ENCODE data around the gene CHMP4B. TPM values are rescaled to one million over a fixed set of nuclear protein-coding genes. Genes with fewer than 3 reads are reported as not detected.

CHMP4B gene
- total RNA-seq, 4 donors from 2014 or later, result 92.9 to 113 (median 105) TPM

GRCh38 chr20:33863440-33864323, 52.5 kb downstream of the CHMP4B start:
- intact Hi-C loops (cut with DNase I; ENCODE audit: low total_unique reads), result no loop called here
- H3K4me3 ChIP-seq (ENCODE audit: low read depth, poor library complexity, severe bottlenecking), result no peak overlapping the region
- TF ChIP-seq, protein P1, sequence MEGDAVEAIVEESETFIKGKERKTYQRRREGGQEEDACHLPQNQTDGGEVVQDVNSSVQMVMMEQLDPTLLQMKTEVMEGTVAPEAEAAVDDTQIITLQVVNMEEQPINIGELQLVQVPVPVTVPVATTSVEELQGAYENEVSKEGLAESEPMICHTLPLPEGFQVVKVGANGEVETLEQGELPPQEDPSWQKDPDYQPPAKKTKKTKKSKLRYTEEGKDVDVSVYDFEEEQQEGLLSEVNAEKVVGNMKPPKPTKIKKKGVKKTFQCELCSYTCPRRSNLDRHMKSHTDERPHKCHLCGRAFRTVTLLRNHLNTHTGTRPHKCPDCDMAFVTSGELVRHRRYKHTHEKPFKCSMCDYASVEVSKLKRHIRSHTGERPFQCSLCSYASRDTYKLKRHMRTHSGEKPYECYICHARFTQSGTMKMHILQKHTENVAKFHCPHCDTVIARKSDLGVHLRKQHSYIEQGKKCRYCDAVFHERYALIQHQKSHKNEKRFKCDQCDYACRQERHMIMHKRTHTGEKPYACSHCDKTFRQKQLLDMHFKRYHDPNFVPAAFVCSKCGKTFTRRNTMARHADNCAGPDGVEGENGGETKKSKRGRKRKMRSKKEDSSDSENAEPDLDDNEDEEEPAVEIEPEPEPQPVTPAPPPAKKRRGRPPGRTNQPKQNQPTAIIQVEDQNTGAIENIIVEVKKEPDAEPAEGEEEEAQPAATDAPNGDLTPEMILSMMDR (IDR thresholded peaks at IDR 0.05), result no peak
- no peak for TF ChIP-seq POLR2A (IDR thresholded peaks at IDR 0.05)
- WGBS, 2 donors, result 85 to 91% methylated on average over 7 of the region's 7 CpGs
- no peak for DNase-seq (ENCODE audit: low spot score in 2 of 2)

DNA sequence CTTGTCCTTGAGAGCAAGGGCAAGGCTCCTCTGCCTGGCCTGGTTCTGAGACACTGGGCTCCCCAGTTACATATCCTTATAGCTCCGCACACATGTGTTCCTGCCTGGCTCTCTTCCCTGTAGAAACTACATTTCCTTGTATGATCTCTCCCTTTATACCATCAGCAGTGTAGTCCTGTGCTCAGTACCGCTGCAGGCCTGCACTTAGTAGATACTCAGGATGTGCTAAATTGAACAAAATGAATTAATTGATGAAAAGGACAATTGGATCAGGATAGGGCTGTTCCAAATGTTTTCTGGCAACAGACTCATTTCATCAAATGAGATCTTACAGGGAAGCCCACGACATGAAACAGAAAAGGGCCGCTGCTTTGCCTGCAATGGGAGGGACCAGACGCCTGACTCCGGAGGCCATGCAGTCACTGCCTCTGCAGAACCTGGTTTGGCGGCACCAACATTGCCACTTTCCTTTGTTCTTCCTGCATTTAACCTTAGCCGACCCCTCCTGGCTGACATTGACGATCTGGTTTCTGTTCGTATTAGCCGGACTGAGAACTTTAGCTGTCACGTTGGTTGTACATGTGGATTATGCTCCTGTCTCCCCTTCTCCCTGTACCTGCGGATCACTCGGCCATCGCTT, 53.3 kb downstream of the CHMP4B start:
- no peak for DNase-seq (ENCODE audit: low spot score in 2 of 2)
- no peak for TF ChIP-seq POLR2A (IDR thresholded peaks at IDR 0.05)
- TF ChIP-seq, protein P1 (IDR thresholded peaks at IDR 0.05), result no peak
- no peak overlapping the region for H3K4me3 ChIP-seq (ENCODE audit: low read depth, poor library complexity, severe bottlenecking)
- intact Hi-C loops (cut with DNase I; ENCODE audit: low total_unique reads), result no loop called here
- 82 to 89% methylated on average over 15 of the region's 15 CpGs for WGBS, 2 donors

DNA sequence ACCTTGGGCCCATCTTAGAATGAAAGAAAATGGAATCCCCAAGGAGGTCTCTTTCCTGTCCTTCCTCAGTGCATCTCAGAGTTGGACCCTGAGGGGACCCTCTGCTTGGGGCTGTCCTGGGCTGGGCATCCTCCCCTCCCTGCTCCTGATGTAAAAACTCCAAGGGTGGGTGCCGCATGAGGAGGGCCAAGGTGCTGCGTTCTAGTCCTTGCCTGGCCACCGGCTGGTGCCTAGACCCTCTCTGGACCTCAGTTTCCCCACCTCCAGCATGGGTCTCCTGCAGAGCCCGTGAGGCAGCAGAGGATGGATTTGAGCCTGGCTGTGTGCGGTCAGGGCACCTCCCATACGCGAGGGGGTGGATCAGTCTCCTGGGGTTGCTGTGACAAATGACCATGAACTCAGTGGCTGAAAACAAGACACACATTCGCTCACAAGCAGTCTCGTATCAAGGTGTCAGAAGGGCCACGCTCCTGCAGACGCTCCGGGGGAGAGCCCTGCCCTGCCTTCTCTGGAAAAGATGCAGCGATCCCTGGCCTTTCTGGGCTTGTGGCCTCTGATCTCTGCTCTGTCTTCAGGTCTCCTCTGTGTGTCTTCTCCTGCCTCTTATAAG, 54.7 kb downstream of the CHMP4B start:
- H3K4me3 ChIP-seq (ENCODE audit: low read depth, poor library complexity, severe bottlenecking), result no peak overlapping the region
- TF ChIP-seq, protein P1 (IDR thresholded peaks at IDR 0.05), result no peak
- no peak for TF ChIP-seq POLR2A (IDR thresholded peaks at IDR 0.05)
- intact Hi-C loops (cut with DNase I; ENCODE audit: low total_unique reads), result no loop called here
- no peak for DNase-seq (ENCODE audit: low spot score in 2 of 2)
- WGBS, 2 donors, result 92% methylated on average over 13 of the region's 13 CpGs

GRCh38 chr20:33866398-33867100, 55.4 kb downstream of the CHMP4B start:
- TF ChIP-seq, protein P1 (IDR thresholded peaks at IDR 0.05), result no peak
- no peak for TF ChIP-seq POLR2A (IDR thresholded peaks at IDR 0.05)
- H3K4me3 ChIP-seq (ENCODE audit: low read depth, poor library complexity, severe bottlenecking), result no peak overlapping the region
- intact Hi-C loops (cut with DNase I; ENCODE audit: low total_unique reads), result no loop called here
- no peak for DNase-seq (ENCODE audit: low spot score in 2 of 2)
- WGBS, 2 donors, result 79 to 84% methylated on average over 11 of the region's 11 CpGs

DNA sequence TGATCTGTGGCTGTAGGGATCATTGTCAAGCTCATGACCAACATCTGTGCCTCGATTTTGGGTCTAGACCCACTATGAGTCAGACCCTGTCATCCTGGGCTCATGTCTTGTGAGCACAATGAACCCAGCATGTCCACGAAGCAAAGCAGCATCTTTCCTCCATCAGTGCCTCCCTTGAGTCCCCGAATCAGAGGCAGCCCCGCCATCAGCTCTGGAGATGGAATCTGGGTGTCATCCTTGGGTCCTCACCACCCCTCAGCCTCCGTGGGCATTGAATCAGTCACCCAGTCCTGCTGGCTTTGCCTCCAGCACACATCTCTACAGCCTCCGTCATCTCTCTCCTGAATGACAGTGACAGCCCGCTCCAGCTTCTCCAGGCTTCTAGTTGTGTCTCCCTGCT, 56.9 kb downstream of the CHMP4B start:
- DNase-seq (ENCODE audit: low spot score in 2 of 2), result no peak
- 83 to 85% methylated on average over 7 of the region's 7 CpGs for WGBS, 2 donors
- intact Hi-C loops (cut with DNase I; ENCODE audit: low total_unique reads), result no loop called here
- TF ChIP-seq, protein P1 (IDR thresholded peaks at IDR 0.05), result no peak
- no peak for TF ChIP-seq POLR2A (IDR thresholded peaks at IDR 0.05)
- H3K4me3 ChIP-seq (ENCODE audit: low read depth, poor library complexity, severe bottlenecking), result no peak overlapping the region
